ENCODE results near the gene IGSF3.
"Not testable (repeated sequence)": the region's sequence is repeated elsewhere in the genome, so short reads cannot be mapped to it uniquely, and the experiment has no call there.

DNA sequence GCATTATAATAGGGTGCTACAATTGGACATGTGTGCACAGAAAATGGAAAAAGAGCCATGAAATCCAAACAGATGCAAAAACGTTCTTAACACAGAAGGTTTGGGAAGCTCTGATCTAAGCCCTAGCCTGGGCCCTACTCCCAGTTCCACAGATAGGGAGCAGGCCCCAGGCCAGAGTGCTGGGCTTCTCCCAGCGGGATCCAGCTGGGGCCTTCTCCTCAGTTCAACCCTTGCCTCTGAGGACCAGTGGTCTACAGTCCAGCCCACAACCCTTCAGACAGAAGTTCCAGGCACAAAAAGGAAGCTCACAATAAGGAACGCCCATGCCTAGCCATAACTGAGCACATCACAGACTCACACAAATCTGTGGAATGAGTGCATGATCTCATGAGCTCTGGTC lies 16.8 kb downstream of the IGSF3 start:
- not testable (repeated sequence) for TF ChIP-seq ZNF274 (IDR thresholded peaks at IDR 0.05; ENCODE audit: low read depth, low read length); YY1 (IDR thresholded peaks at IDR 0.05; ENCODE audit: insufficient read depth, insufficient read length); SUZ12 (IDR thresholded peaks at IDR 0.05; ENCODE audit: extremely low read depth, insufficient read depth, insufficient read length)

Measured in NT2/D1 (cell line).